DND-41 (cell line): ENCODE data around the gene SLX4.
A peak's percentile ranks its signal among the peaks of the same experiment; 100 is the strongest.

Experiments used
- ATAC-seq: fragments of 200-7000 bp; cut with Tn5 transposase; 3 replicates; pipeline ENCODE4 v1.9.1; 2021; ENCODE audit warnings: low read depth; ENCODE audit not compliant: insufficient read depth
- DNase-seq: peaks from one replicate; pipeline ENCODE4 v3.0.0-alpha.2; 2020
- H2AFZ ChIP-seq: 2 replicates; pipeline ENCODE4 v1.6.0; 2012; ENCODE audit warnings: low read depth, low read length
- H3K27ac ChIP-seq: 2 replicates; pipeline ENCODE4 v1.5.1; 2012; ENCODE audit warnings: low read length, inconsistent platforms
- H3K27me3 ChIP-seq: fragments of 200-600 bp; sonication (generic); 2 replicates; pipeline ENCODE4 v1.6.0; 2012; ENCODE audit warnings: low read length, mild to moderate bottlenecking, inconsistent platforms; ENCODE audit not compliant: insufficient read depth, poor library complexity
- H3K36me3 ChIP-seq: 2 replicates; pipeline ENCODE4 v1.5.1; 2012; ENCODE audit warnings: low read length, inconsistent platforms; ENCODE audit not compliant: insufficient read depth
- H3K4me1 ChIP-seq: 2 replicates; pipeline ENCODE4 v1.5.1; 2012; ENCODE audit warnings: mild to moderate bottlenecking, low read length; ENCODE audit not compliant: insufficient read depth
- H3K4me2 ChIP-seq: 2 replicates; pipeline ENCODE4 v1.6.0; 2012; ENCODE audit warnings: mild to moderate bottlenecking, moderate library complexity, low read length, inconsistent platforms; ENCODE audit not compliant: insufficient read depth
- H3K4me3 ChIP-seq, 2 experiments: fragments of 200-600 bp in 1 of 2; shearing (Covaris generic) in 1 of 2; 2 replicates each; pipeline ENCODE4 v1.5.1; 2012 to 2016; ENCODE audit warnings: inconsistent platforms in 2 of 2, low read length in 2 of 2, mild to moderate bottlenecking in 2 of 2, low read depth in 1 of 2, moderate library complexity in 1 of 2
- H3K79me2 ChIP-seq: 2 replicates; pipeline ENCODE4 v1.6.0; 2012; ENCODE audit warnings: low read length, inconsistent platforms; ENCODE audit not compliant: insufficient read depth
- H3K9ac ChIP-seq: 2 replicates; pipeline ENCODE4 v1.6.0; 2012; ENCODE audit warnings: low read depth, mild to moderate bottlenecking, inconsistent platforms, low read length, moderate library complexity
- H3K9me3 ChIP-seq: 2 replicates; pipeline ENCODE4 v1.5.1; 2012; ENCODE audit warnings: low read length, moderate library complexity, mild to moderate bottlenecking, inconsistent platforms; ENCODE audit not compliant: insufficient read depth, severe bottlenecking
- H4K20me1 ChIP-seq: 2 replicates; pipeline ENCODE4 v1.6.0; 2012; ENCODE audit warnings: low read length; ENCODE audit not compliant: insufficient read depth
- CTCF ChIP-seq: IDR thresholded peaks from 2 replicates; pipeline ENCODE4 v1.5.1; 2012; ENCODE audit warnings: borderline replicate concordance, low read length, moderate library complexity, mild to moderate bottlenecking; ENCODE audit not compliant: poor library complexity, severe bottlenecking; ENCODE audit errors: extremely low read depth
- EZH2 ChIP-seq: IDR thresholded peaks from 3 replicates; pipeline ENCODE4 v1.6.1; 2012; ENCODE audit warnings: borderline replicate concordance, low read depth, mild to moderate bottlenecking, moderate library complexity, low read length, inconsistent platforms; ENCODE audit not compliant: severe bottlenecking

The SLX4 gene

DNA sequence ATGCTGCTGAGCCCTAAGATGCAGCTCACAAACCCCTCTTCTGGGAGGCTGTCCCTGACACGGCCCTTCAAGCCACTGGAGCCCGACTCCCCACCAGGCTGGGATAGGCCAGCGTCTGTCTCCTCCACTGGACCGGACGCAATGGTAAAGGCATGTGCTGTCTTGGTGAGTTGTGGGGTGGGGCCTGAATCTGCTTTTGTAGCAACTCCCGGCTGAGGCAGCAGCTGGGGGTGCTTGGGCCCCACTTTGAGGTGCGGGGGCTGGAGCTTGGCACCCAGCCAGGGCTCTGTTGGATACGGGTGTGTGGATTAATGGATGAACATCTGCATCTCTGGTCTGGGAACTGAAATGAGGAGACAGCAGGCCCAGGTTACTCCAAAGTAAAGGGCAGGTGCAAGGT, 30.7 kb downstream of the SLX4 start:
- H3K27me3 ChIP-seq = no peaks in the 10 kb centered on the region
- no peak for DNase-seq
- H3K4me1 ChIP-seq = peaks cover 44% of the 10 kb centered on the region
- H4K20me1 ChIP-seq = peaks cover 2% of the 10 kb centered on the region; the same call in 1 of the 2 replicates
- H3K9me3 ChIP-seq = no peaks in the 10 kb centered on the region
- TF ChIP-seq EZH2 = no peak
- TF ChIP-seq CTCF = no peak
- H3K4me3 ChIP-seq = no peak overlapping the region
- no peak for ATAC-seq
- no peak overlapping the region for H3K4me2 ChIP-seq
- H3K79me2 ChIP-seq = peaks cover 15% of the 10 kb centered on the region
- no peak overlapping the region for H2AFZ ChIP-seq
- no peak overlapping the region for H3K9ac ChIP-seq
- H3K36me3 ChIP-seq = peaks cover 20% of the 10 kb centered on the region
- H3K27ac ChIP-seq = peak overlapping the region; percentile 22; the same call in 1 of the 2 replicates

DNA sequence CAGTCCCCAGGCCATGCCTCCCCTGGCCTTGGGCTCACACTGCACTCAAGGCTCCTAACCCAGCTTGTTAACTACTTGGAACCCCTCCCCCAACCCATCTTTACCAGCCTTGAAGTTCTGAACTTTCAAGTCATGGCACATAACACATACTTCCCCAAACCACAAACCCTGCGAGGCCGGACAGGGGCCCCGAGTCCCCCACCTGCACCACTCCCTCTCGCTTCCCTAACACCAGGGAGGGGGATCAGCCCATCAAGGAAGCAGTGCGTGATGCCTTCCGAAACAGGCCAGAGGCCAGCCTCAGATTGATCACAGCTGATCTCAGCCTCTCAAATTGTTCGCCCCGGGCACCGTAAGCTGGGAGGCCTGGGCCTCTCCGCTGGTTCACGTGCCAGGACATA, 31.2 kb downstream of the SLX4 start:
- Histone ChIP-seq H3K36me3 (peaks cover 20% of the 10 kb centered on the region), H3K79me2 (peaks cover 19% of the 10 kb centered on the region), H2AFZ (no peak overlapping the region), H3K27me3 (no peaks in the 10 kb centered on the region), H3K9ac (no peak overlapping the region), H3K4me1 (peaks cover 48% of the 10 kb centered on the region), H3K27ac (peak overlapping the region; percentile 62; the same call in 1 of the 2 replicates), H3K4me3 (no peak overlapping the region), H3K9me3 (no peaks in the 10 kb centered on the region), H4K20me1 (peaks cover 2% of the 10 kb centered on the region), H3K4me2 (no peak overlapping the region)
- DNase-seq = peak; percentile 25
- no peak for ATAC-seq
- no peak for TF ChIP-seq EZH2
- no peak for TF ChIP-seq CTCF

DNA sequence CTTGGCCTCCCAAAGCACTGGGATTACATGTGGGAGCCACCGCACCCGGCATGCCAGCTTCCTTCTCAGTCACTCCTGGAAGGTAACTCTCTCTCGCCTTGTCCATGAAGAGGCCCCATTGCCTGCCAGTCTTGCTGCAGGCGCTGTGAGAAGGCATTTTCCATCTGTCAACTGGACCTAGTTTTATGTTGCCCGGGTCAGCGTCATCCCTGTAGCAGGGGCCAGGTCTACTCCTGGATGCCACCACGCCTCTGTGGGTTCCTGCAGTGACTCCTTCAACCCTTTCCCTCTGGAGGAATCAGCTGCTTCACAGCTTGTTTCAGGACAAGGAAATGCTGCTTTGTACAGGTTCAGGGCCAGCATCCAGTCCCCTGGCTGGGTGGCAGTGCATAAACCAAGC, 31.6 kb downstream of the SLX4 start:
- H3K4me3 ChIP-seq = no peak overlapping the region
- ATAC-seq = no peak
- peaks cover 5% of the 10 kb centered on the region for H4K20me1 ChIP-seq
- H3K27ac ChIP-seq = peak overlapping the region; percentile 62
- H3K79me2 ChIP-seq = peaks cover 21% of the 10 kb centered on the region
- no peak overlapping the region for H3K4me2 ChIP-seq
- H3K27me3 ChIP-seq = no peaks in the 10 kb centered on the region
- H3K9ac ChIP-seq = no peak overlapping the region
- peaks cover 22% of the 10 kb centered on the region for H3K36me3 ChIP-seq
- peaks cover 52% of the 10 kb centered on the region for H3K4me1 ChIP-seq
- TF ChIP-seq EZH2 = no peak
- no peak for TF ChIP-seq CTCF
- no peaks in the 10 kb centered on the region for H3K9me3 ChIP-seq
- DNase-seq = no peak
- no peak overlapping the region for H2AFZ ChIP-seq
